ENCODE data around the gene GNG14. TPM values are rescaled to one million over a fixed set of nuclear protein-coding genes. Genes with fewer than 3 reads are reported as not detected.

The GNG14 gene
- total and polyA plus RNA-seq, 2 donors (not counting 3 experiments of a cell fraction or from before 2014, with no cell fraction given): not detected

GRCh38 chr19:12689012-12689411 is 1.2 kb downstream of the GNG14 start:
- Histone ChIP-seq H3K4me2 (ENCODE audit: insufficient read depth, low read length) (no peak overlapping the region), H4K20me1 (replicated peaks; ENCODE audit: control insufficient read depth, extremely low read depth, insufficient read depth, low read length) (no peaks in the 10 kb centered on the region), H3K4me1 (ENCODE audit: control insufficient read depth, extremely low read depth, insufficient read depth, low read length) (no peaks in the 10 kb centered on the region), H3K9me3 (replicated peaks; ENCODE audit: control insufficient read depth, insufficient read depth, low read length) (no peaks in the 10 kb centered on the region), H3K27ac (ENCODE audit: insufficient read depth, low read depth, low read length) (no peak overlapping the region), H3K4me3 (replicated peaks in 1 of 3; ENCODE audit: insufficient read depth in 1 of 3, low read depth in 1 of 3, low read length in 3 of 3) (no peak overlapping the region), H3K9me1 (replicated peaks; ENCODE audit: control insufficient read depth, extremely low read depth, insufficient read depth, low read length) (no peaks in the 10 kb centered on the region), H3K36me3 (ENCODE audit: control insufficient read depth in 2 of 2, extremely low read depth in 1 of 2, insufficient read depth in 2 of 2, low read length in 2 of 2) (no peaks in the 10 kb centered on the region), H3K9ac (replicated peaks; ENCODE audit: extremely low read depth, insufficient read depth, low read length) (no peak overlapping the region), H2AFZ (ENCODE audit: low read depth, low read length) (no peak overlapping the region), H3K27me3 (ENCODE audit: control insufficient read depth in 2 of 2, insufficient read depth in 2 of 2, low read length in 2 of 2) (no peaks in the 10 kb centered on the region), H3K79me2 (ENCODE audit: control insufficient read depth, insufficient read depth, low read length) (no peaks in the 10 kb centered on the region)
- intact Hi-C loops (cut with micrococcal nuclease): no loop called here
- no peak for DNase-seq (ENCODE audit: low read depth, low spot score)
- ChIA-PET CTCF (no interaction called here), POLR2A (no interaction called here)
- dilution Hi-C loops (cut with MboI; ENCODE audit: extremely low pct_ligation_motif_present, low sequenced_read_pairs): no loop called here
- no peak for FAIRE-seq
- TF ChIP-seq MYC (IDR thresholded peaks at IDR 0.05; ENCODE audit: low read depth, low read length) (no peak), EZH2 (IDR thresholded peaks at IDR 0.05; ENCODE audit: borderline replicate concordance, low read depth, low read length, severe bottlenecking) (no peak), FOS (IDR thresholded peaks at IDR 0.05; ENCODE audit: borderline replicate concordance, insufficient read depth, low read length) (no peak), POLR2AphosphoS5 (IDR thresholded peaks at IDR 0.05; ENCODE audit: insufficient read depth, low read depth, low read length) (no peak), JUN (IDR thresholded peaks at IDR 0.05; ENCODE audit: borderline replicate concordance, insufficient read depth, insufficient read length, low read depth) (no peak), GATA2 (IDR thresholded peaks at IDR 0.05; ENCODE audit: insufficient read depth, insufficient read length, low read depth, low read length) (no peak), MAX (IDR thresholded peaks at IDR 0.05; ENCODE audit: insufficient read depth, insufficient read length) (no peak), POLR2A (IDR thresholded peaks at IDR 0.05; ENCODE audit: low read depth, low read length) (no peak)
- TF ChIP-seq, protein P1, sequence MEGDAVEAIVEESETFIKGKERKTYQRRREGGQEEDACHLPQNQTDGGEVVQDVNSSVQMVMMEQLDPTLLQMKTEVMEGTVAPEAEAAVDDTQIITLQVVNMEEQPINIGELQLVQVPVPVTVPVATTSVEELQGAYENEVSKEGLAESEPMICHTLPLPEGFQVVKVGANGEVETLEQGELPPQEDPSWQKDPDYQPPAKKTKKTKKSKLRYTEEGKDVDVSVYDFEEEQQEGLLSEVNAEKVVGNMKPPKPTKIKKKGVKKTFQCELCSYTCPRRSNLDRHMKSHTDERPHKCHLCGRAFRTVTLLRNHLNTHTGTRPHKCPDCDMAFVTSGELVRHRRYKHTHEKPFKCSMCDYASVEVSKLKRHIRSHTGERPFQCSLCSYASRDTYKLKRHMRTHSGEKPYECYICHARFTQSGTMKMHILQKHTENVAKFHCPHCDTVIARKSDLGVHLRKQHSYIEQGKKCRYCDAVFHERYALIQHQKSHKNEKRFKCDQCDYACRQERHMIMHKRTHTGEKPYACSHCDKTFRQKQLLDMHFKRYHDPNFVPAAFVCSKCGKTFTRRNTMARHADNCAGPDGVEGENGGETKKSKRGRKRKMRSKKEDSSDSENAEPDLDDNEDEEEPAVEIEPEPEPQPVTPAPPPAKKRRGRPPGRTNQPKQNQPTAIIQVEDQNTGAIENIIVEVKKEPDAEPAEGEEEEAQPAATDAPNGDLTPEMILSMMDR (IDR thresholded peaks at IDR 0.05; ENCODE audit: extremely low read depth in 1 of 2, insufficient read depth in 1 of 2, low read depth in 1 of 2, low read length in 2 of 2): no peak
- BruUV-seq (replicated peaks): no TSS peak

Data from endothelial cell of umbilical vein (primary cell).